Measurements from ENCODE around the gene POR. TPM values are rescaled to one million over a fixed set of nuclear protein-coding genes. Genes with fewer than 3 reads are reported as not detected.
A peak's percentile ranks its signal among the peaks of the same experiment; 100 is the strongest.
"Not testable (repeated sequence)": the region's sequence is repeated elsewhere in the genome, so short reads cannot be mapped to it uniquely, and the experiment has no call there.

POR gene
- total RNA-seq, 1 donor, result 35.2 TPM

DNA sequence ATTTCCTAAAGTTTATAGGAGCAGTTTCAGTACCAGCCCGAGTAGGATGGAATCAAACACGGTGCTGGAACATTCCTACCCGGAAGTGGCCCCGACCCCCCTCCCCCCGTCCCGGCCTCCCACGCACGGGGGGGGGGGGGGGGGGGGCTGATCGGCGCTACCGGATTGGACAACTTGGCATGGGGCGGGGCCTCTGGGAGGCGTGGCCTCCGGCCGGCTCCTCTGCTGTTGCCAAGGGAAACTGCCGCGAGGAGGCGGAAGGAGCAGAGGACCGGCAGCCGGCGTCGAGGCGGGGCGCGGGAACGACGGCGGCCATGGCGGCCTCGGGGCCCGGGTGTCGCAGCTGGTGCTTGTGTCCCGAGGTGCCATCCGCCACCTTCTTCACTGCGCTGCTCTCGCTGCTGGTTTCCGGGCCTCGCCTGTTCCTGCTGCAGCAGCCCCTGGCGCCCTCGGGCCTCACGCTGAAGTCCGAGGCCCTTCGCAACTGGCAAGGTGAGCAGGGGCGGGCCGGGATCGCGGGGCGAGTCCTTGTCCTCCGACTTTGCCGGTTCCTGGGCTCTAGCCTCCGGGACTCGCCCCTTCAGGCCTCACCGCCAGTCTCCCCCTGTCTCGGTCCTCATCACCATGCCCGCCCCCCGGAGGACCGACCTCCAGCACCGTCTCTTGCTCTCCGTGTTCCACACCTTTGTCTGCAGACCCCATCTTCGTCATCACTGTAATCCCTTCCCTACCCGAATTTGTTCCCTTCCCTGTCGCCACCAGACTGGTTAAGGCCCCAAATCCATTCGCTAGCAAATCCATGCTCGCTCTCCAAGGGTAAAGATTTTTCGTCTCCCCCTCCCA lies 36.0 kb upstream of the POR start, which contains the start of gene RHBDD2:
RHBDD2 (plus strand) TSS at position 266 of the 843 bp plus-strand sequence; CDS start at position 315, 49 bp downstream.
- DNase-seq (ENCODE audit: low read depth), result peak; percentile 90
- H3K4me3 ChIP-seq (ENCODE audit: low read depth, low read length), result peak within 1 kb of the TSS; percentile 78
- TF ChIP-seq, protein P1, sequence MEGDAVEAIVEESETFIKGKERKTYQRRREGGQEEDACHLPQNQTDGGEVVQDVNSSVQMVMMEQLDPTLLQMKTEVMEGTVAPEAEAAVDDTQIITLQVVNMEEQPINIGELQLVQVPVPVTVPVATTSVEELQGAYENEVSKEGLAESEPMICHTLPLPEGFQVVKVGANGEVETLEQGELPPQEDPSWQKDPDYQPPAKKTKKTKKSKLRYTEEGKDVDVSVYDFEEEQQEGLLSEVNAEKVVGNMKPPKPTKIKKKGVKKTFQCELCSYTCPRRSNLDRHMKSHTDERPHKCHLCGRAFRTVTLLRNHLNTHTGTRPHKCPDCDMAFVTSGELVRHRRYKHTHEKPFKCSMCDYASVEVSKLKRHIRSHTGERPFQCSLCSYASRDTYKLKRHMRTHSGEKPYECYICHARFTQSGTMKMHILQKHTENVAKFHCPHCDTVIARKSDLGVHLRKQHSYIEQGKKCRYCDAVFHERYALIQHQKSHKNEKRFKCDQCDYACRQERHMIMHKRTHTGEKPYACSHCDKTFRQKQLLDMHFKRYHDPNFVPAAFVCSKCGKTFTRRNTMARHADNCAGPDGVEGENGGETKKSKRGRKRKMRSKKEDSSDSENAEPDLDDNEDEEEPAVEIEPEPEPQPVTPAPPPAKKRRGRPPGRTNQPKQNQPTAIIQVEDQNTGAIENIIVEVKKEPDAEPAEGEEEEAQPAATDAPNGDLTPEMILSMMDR (IDR thresholded peaks at IDR 0.05; ENCODE audit: insufficient read depth, low read length), result no peak

DNA sequence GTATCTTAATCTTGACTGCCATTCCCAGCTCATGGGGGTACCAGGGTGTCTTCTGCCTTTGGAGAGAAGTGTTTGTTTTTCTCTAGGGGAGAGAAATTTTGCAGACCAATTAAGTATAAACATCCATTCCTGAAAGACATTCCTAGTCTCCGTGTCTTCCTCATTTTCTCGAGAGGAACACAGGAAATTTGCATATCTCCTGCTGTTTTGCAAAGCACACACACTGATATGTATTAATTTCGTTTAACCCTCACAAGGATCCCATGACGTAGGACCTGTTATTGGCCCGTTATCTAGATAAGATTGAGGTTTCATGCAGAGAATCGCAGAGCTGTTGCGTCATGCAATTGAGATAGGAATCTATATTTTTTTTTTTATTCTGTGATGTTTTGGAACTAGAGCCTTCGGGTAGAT lies 35.2 kb upstream of the POR start:
- H3K4me3 ChIP-seq (ENCODE audit: low read depth, low read length), result peak overlapping the region; percentile 78
- DNase-seq (ENCODE audit: low read depth), result peak; percentile 82
- TF ChIP-seq, protein P1 (IDR thresholded peaks at IDR 0.05; ENCODE audit: insufficient read depth, low read length), result no peak

DNA sequence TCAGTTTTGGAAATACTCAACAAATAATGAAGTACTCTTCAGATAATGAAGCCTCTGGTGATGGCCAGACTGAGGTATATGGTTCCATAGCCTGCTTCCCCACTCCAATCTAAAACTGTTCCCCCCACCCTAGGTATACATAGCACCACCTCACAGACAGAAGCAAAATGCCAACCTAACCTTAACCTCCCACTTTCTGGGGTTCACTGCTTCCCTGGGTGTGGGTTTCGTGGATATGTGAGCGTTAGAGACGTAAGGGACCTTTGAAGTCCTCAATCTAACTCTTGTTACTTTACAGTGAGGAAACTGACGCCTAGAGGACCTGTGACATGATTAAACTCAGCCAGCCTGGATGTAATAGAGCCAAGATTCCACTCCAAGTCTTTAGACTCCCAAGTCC lies 34.7 kb upstream of the POR start:
- H3K4me3 ChIP-seq (ENCODE audit: low read depth, low read length), result peak overlapping the region; percentile 78

DNA sequence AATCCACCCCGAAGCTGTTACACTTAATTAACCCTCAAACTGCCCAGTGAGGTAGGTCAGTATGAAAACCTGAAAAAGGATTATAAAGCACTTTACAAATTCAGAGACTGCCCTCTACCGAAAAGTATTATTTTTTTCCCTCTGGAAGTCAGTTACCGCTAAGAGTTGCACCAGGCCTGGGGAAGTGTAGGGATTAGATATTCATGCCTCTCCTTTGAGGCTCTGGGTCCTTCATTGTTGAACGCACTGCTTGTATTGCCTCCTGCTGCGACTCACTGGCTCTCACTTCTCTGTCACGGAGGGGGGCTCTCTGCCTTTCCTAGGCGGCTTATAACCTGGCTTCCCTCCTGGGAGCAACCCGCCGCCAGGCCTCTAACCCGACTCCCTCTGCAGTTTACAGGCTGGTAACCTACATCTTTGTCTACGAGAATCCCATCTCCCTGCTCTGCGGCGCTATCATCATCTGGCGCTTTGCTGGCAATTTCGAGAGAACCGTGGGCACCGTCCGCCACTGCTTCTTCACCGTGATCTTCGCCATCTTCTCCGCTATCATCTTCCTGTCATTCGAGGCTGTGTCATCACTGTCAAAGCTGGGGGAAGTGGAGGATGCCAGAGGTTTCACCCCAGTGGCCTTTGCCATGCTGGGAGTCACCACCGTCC lies 33.4 kb upstream of the POR start:
- TF ChIP-seq, protein P1 (IDR thresholded peaks at IDR 0.05; ENCODE audit: insufficient read depth, low read length), result peak; percentile 15
- peak; percentile 21 for DNase-seq (ENCODE audit: low read depth)
- H3K4me3 ChIP-seq (ENCODE audit: low read depth, low read length), result no peak overlapping the region

More for the DNA sequence above, 34.7 kb upstream of the POR start:
- DNase-seq (ENCODE audit: low read depth), result no peak
- TF ChIP-seq, protein P1 (IDR thresholded peaks at IDR 0.05; ENCODE audit: insufficient read depth, low read length), result no peak

- H3K4me3 ChIP-seq (ENCODE audit: low read depth, low read length); DNase-seq (ENCODE audit: low read depth): not testable (repeated sequence)
Observed at GRCh38 chr7:75883265-75883824, 31.6 kb upstream of the POR start.

DNA sequence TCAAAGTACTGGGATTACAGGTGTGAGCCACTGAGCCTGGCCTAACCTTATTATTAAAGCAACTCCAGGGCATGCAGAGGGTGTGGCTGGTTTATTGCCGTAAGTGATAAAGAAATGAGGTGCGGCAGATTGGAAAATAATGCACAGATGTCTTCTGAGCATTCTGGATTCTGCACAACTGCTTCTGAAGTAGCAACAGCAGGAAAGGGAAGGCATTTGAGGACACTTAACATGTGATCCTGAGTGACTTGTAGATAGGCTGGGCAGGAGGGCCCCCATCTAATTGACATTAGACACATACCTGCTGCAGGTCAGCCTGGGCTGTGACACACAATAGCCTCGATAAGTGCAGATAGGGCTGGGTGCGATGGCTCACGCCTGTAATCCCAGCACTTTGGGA lies 30.5 kb upstream of the POR start:
- TF ChIP-seq, protein P1 (IDR thresholded peaks at IDR 0.05; ENCODE audit: insufficient read depth, low read length), result no peak
- no peak for DNase-seq (ENCODE audit: low read depth)
- H3K4me3 ChIP-seq (ENCODE audit: low read depth, low read length), result no peak overlapping the region

DNA sequence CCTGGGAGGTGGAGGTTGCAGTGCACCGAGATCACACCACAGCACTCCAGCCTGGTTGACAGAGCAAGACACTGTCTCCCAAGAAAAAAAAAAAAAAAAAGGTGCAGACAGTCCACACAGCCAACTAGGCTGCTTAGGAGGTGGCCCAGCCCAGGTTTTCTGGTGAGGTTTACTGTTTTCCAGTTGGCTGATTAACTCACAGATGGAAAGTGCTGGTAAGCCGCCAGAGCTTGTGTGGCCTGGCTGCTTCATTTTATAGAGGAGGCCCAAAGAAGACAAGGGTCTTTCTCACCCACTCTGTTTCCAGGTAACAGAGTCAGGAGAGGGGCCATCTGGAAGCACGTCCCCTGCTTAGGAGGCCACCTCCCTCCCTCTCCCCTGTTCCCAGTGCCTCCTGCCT lies 29.9 kb upstream of the POR start:
- no peak for DNase-seq (ENCODE audit: low read depth)
- TF ChIP-seq, protein P1 (IDR thresholded peaks at IDR 0.05; ENCODE audit: insufficient read depth, low read length), result no peak
- H3K4me3 ChIP-seq (ENCODE audit: low read depth, low read length), result no peak overlapping the region

Data from fibroblast of the aortic adventitia (primary cell).